Articular chondrocyte of knee joint (primary cell): ENCODE results near the gene ATG16L2. TPM values are rescaled to one million over a fixed set of nuclear protein-coding genes. Genes with fewer than 3 reads are reported as not detected.

ENCODE experiments used
- small RNA-seq: library from RNA; depleted of rRNA; stranded (forward); fragments of <200 nt; gene quantifications from one replicate; pipeline ENCODE3, GENCODE V24; 2012
- total RNA-seq: library from RNA; depleted of rRNA; stranded (reverse); fragments of >200 nt; gene quantifications from 2 replicates; pipeline ENCODE4 v1.2.3, GENCODE V29; 2012

Gene ATG16L2, protein sequence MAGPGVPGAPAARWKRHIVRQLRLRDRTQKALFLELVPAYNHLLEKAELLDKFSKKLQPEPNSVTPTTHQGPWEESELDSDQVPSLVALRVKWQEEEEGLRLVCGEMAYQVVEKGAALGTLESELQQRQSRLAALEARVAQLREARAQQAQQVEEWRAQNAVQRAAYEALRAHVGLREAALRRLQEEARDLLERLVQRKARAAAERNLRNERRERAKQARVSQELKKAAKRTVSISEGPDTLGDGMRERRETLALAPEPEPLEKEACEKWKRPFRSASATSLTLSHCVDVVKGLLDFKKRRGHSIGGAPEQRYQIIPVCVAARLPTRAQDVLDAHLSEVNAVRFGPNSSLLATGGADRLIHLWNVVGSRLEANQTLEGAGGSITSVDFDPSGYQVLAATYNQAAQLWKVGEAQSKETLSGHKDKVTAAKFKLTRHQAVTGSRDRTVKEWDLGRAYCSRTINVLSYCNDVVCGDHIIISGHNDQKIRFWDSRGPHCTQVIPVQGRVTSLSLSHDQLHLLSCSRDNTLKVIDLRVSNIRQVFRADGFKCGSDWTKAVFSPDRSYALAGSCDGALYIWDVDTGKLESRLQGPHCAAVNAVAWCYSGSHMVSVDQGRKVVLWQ
- total RNA-seq: 10.3 and 10.7 TPM in 2 replicates

DNA sequence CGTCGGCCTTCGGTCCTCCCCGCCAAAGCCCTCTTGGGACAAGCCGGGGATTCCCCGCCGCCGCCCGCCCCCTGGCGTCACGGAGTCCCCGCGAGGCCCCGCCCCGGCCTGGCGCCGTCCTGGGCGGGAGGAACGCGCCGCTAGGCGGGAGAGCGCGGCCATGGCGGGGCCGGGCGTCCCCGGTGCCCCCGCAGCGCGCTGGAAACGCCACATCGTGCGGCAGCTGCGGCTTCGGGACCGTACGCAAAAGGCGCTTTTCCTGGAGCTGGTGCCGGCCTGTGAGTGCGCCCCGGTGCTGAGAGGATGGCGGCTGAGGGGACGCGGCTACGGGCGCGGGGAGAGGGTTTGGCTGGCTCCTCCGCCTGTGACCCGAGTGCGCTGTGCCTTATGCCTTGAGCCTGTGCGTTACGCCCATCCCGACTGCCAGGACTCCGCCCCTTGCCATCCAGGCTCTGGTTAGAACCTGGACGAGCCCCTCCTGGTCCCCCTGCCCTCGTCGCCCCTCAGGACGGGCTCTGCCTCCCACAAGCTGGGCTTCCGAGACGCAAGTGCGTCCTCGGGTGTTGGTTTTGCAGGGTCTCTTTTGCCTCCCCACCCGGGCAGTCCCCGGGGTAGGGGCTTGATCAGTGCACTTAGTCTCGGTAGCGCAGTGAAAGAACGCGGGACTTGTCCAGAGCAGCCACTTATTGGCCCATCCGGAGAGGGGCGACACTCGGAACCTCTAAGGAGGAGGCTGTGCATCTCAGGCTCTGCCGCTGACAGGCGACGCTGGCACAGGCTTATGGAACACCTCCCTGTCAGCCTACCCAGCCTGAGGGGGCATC lies at the start of gene ATG16L2:
Gene ATG16L2, plus strand, starts transcription at position 126 of the 824 bp plus-strand sequence. Its CDS starts 35 bp downstream, at position 161.

DNA sequence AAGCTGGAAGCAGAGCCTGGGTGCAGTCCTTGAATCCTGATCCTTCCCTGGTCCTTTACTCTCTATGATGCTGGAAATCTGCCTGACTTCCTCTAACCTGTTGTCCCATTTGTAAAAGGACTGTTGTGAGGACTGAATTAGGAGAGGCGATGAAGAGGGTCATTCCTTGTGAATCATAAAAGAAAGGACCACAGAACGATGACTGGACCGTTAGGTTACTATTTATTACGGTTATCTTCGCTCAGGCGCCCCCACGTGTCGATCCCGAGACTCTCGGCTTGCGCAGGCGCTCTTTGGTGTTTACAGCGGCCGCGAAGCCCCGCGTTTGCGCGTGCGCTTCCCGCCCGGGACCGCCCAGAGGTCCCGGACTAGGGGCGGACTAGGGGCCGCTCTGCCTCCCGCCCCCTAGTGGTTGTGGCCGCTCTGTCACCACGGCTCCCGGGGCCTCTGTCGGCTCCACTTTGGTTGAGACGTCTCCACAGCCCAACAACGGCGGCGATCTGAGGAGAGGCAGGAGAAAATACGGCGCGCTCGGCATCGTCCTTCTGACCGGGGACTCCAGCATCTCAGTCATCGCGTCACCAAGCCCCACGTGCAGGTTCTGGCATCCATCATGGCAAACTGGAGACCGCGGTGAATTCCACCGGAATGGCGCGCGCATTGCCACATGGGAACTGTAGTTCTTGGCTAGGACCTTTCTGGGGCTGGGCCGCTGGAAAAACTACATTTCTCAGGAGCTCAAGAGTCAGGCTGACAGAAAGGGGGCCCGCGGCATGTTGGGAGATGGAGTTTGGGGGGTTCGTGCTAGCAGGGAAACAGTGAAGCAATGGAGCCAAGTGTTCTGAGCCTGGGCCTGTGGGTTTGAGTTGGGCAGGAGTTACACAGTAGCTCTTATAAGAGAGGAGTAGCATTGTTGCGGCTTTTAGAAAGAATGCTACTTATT lies 20.5 kb upstream of the ATG16L2 start, which contains the start of gene STARD10:
Gene STARD10, minus strand, starts transcription at position 623 of the 943 bp plus-strand sequence. CDS start 12,866 bp downstream, outside the sequence.

Small RNA genes within 50 kb of the gene (small RNA-seq; reads per million reads assigned to genes)
- gene MIR4692 (not detected), gene RF00019 (not detected), gene RNU6-672P (not detected)

Other genes starting within 250 kb of the ATG16L2 start
- 0.13 and 0.22 TPM in 2 replicates for gene PDE2A, start 140.0 kb upstream of the ATG16L2 start, total RNA-seq
- gene ARAP1, start 62.0 kb upstream of the ATG16L2 start, total RNA-seq: 66.3 and 66.9 TPM in 2 replicates
- 19.2 and 20.5 TPM in 2 replicates for gene STARD10, start 20.4 kb upstream of the ATG16L2 start, total RNA-seq